K562 (cell line): ENCODE results near the gene NUTF2. TPM values are rescaled to one million over a fixed set of nuclear protein-coding genes. Genes with fewer than 3 reads are reported as not detected.

Experiments used
- ATAC-seq: fragments of 200-7000 bp; cut with Tn5 transposase; 3 replicates; pipeline ENCODE4 v1.9.1; 2020; ENCODE audit warnings: moderate library complexity
- BruUV-seq: library from RNA; stranded (reverse); fragments of 400-500 nt; replicated peaks from 2 replicates; lab custom pipeline; 2021; lab: Mats Ljungman, UMichigan
- CTCF ChIA-PET: fragments of 300-600 bp; formaldehyde crosslinking; extraction: SDS; loops from one replicate; lab custom pipeline; 2021; ENCODE audit warnings: low intra/inter-chr PET ratio; lab: Yijun Ruan, JAX
- POLR2A ChIA-PET: fragments of 300-600, 350-650 bp; sonication (Branson Sonifier 250); formaldehyde crosslinking; extraction: SDS; loops from one replicate; lab custom pipeline; 2021; ENCODE audit warnings: antibody characterized with exemption, inconsistent platforms; lab: Yijun Ruan, JAX
- DNase-seq, 4 experiments: peaks; one replicate each; pipeline versions ENCODE4 v3.0.0 to v3.0.0-alpha.2; 2011 to 2018; ENCODE audit warnings: low spot score in 3 of 4, mixed read lengths in 3 of 4; ENCODE audit errors: extremely low read depth in 1 of 4
- FAIRE-seq: peaks from 2 replicates; lab custom pipeline; 2011; peaks lifted over from hg19 to GRCh38; lab: Jason Lieb, UNC
- H2AFZ ChIP-seq: 2 replicates; pipeline ENCODE4 v1.6.0; 2011; ENCODE audit warnings: low read depth, low read length, control low read depth, inconsistent platforms
- H3K27ac ChIP-seq: fragments of 200-600 bp; 3 replicates; pipeline ENCODE4 v1.8.0; 2011; ENCODE audit warnings: low read depth, mild to moderate bottlenecking, control low read depth, inconsistent platforms, low read length, moderate library complexity, mixed read lengths; ENCODE audit errors: extremely low read depth
- H3K27me3 ChIP-seq, 2 experiments: fragments of 300-600 bp in 1 of 2; 2 replicates in 1 of 2; 3 replicates in 1 of 2; pipeline versions ENCODE4 v1.6.0 to v1.8.0; 2011; ENCODE audit warnings: inconsistent platforms in 2 of 2, low read length in 2 of 2, mild to moderate bottlenecking in 1 of 2, mixed read lengths in 1 of 2, moderate library complexity in 1 of 2; ENCODE audit not compliant: control insufficient read depth in 2 of 2, insufficient read depth in 2 of 2
- H3K36me3 ChIP-seq: fragments of 300-600 bp; 3 replicates; pipeline ENCODE4 v1.8.0; 2011; ENCODE audit warnings: mild to moderate bottlenecking, low read length, inconsistent platforms; ENCODE audit not compliant: control insufficient read depth, insufficient read depth
- H3K4me1 ChIP-seq, 2 experiments: fragments of 200-600 bp in 1 of 2; replicated peaks in 1 of 2; 2 replicates in 1 of 2; 3 replicates in 1 of 2; pipeline versions ENCODE4 v1.5.1 to v1.8.0; 2011; ENCODE audit warnings: inconsistent platforms in 2 of 2, low read length in 2 of 2, mild to moderate bottlenecking in 1 of 2, mixed read lengths in 1 of 2, moderate library complexity in 1 of 2; ENCODE audit not compliant: control insufficient read depth in 2 of 2, insufficient read depth in 2 of 2
- H3K4me2 ChIP-seq: 2 replicates; pipeline ENCODE4 v1.6.1; 2011; ENCODE audit warnings: low read length, control low read depth, inconsistent platforms, mixed read lengths; ENCODE audit not compliant: insufficient read depth
- H3K4me3 ChIP-seq: fragments of 200-600 bp; sonication (generic), shearing (Covaris generic); 2 replicates; pipeline ENCODE4 v1.5.1; 2016; ENCODE audit warnings: control low read depth, inconsistent platforms
- H3K79me2 ChIP-seq: fragments of 200-600 bp; 3 replicates; pipeline ENCODE4 v1.8.0; 2011; ENCODE audit warnings: low read length, inconsistent platforms; ENCODE audit not compliant: control insufficient read depth, insufficient read depth
- H3K9ac ChIP-seq, 2 experiments: 2 replicates each; pipeline versions ENCODE4 v1.6.0 to v1.6.1; 2011; ENCODE audit warnings: low read depth in 2 of 2, low read length in 2 of 2, control low read depth in 1 of 2, inconsistent platforms in 1 of 2, mild to moderate bottlenecking in 1 of 2, mixed read lengths in 1 of 2; ENCODE audit not compliant: insufficient read depth in 1 of 2
- H3K9me1 ChIP-seq: one replicate; pipeline ENCODE4 v1.6.0; 2011; ENCODE audit warnings: inconsistent platforms, mild to moderate bottlenecking, low read length, moderate library complexity; ENCODE audit not compliant: control insufficient read depth, insufficient read depth
- H3K9me3 ChIP-seq: replicated peaks from 2 replicates; pipeline ENCODE4 v1.5.1; 2011; ENCODE audit warnings: low read depth, low read length, inconsistent platforms; ENCODE audit not compliant: control insufficient read depth, insufficient read depth
- H4K20me1 ChIP-seq: replicated peaks from 2 replicates; pipeline ENCODE4 v1.6.1; 2011; ENCODE audit warnings: low read length, inconsistent platforms, mixed read lengths; ENCODE audit not compliant: control insufficient read depth, insufficient read depth
- FOS ChIP-seq: IDR thresholded peaks from 3 replicates; pipeline ENCODE4 v1.6.1; 2011; ENCODE audit not compliant: insufficient read length; ENCODE audit errors: extremely low read depth
- MAX ChIP-seq: sonication (generic); formaldehyde crosslinking; IDR thresholded peaks from 2 replicates; pipeline ENCODE4 v1.9.0; 2022; ENCODE audit warnings: mild to moderate bottlenecking, missing genetic modification reagents
- SMARCB1 ChIP-seq: IDR thresholded peaks from 2 replicates; pipeline ENCODE4 v1.6.1; 2011; ENCODE audit warnings: improper control_type of control experiment, low read depth; ENCODE audit not compliant: insufficient read length
- SRSF3 ChIP-seq: fragments of 200-400 bp; formaldehyde crosslinking; IDR thresholded peaks from 2 replicates; pipeline ENCODE4 v1.6.1; 2016; ENCODE audit warnings: mild to moderate bottlenecking, low read length, moderate library complexity; ENCODE audit not compliant: insufficient read depth
- THRA ChIP-seq: fragments of 450-650 bp; IDR thresholded peaks from 2 replicates; pipeline ENCODE4 v1.6.1; 2017; ENCODE audit warnings: mild to moderate bottlenecking, moderate library complexity
- ZBTB17 ChIP-seq: fragments of 450-650 bp; formaldehyde crosslinking; IDR thresholded peaks from 2 replicates; pipeline ENCODE4 v1.4.0; 2020; ENCODE audit warnings: mild to moderate bottlenecking
- ZBTB33 ChIP-seq: sonication (generic); formaldehyde crosslinking; IDR thresholded peaks from 2 replicates; pipeline ENCODE4 v1.8.1; 2023; ENCODE audit warnings: mild to moderate bottlenecking, missing genetic modification reagents
- ZFX ChIP-seq: sonication (generic); formaldehyde crosslinking; IDR thresholded peaks from 2 replicates; pipeline ENCODE4 v1.8.0; 2022; ENCODE audit warnings: mild to moderate bottlenecking, missing genetic modification reagents, moderate library complexity
- ZNF436 ChIP-seq: fragments of 250-450, 450-650 bp; sonication (Bioruptor Pico); formaldehyde crosslinking; IDR thresholded peaks from 2 replicates; pipeline ENCODE4 v1.7.0; 2020; ENCODE audit warnings: mild to moderate bottlenecking
- WGBS: fragments of 100-300 bp; shearing (Covaris generic); methylation state at CpG from one replicate; pipeline ENCODE4 v1.1.6; 2016; ENCODE audit warnings: low coverage, mixed read lengths; ENCODE audit not compliant: insufficient coverage; ENCODE audit errors: missing lambda C conversion rate; 5-methylcytosine and 5-hydroxymethylcytosine counted together
- in situ Hi-C: fragments of 300-500 bp; cut with MboI; formaldehyde crosslinking; loops from 4 replicates; pipeline ENCODE4 v1.15.0; 2018; ENCODE audit warnings: inconsistent platforms, mixed read lengths
- intact Hi-C: fragments of 100-400 bp; cut with micrococcal nuclease; formaldehyde crosslinking; loops from 2 replicates; pipeline ENCODE4 v1.14.2; 2022
- polyA plus RNA-seq, 8 experiments: library from polyadenylated mRNA; depleted of rRNA in 4 of 8; stranded (reverse) in 5 of 8; unstranded in 3 of 8; fragments of >200 nt; fragmentation: Nextera tagmentation in 2 of 8; fragmentation: Illumina TruSeq in 1 of 8; extraction: Ambion mirVana in 2 of 8; extraction: Trizol in 1 of 8; gene quantifications; 2 replicates each; pipeline versions ENCODE4 v1.2.1 to v1.2.3, GENCODE V29; 2011 to 2014; ENCODE audit warnings: inconsistent platforms in 1 of 8, missing spikeins in 1 of 8
- total RNA-seq, 7 experiments: library from RNA; depleted of rRNA in 6 of 7; stranded (reverse); fragments of >200 nt in 6 of 7; fragmentation: Illumina TruSeq in 2 of 7; extraction: Trizol in 2 of 7; gene quantifications; 2 replicates each; pipeline versions ENCODE4 v1.2.1 to v1.2.3, GENCODE V29; 2011 to 2021; ENCODE audit warnings: low replicate concordance in 1 of 7

Gene NUTF2
- total and polyA plus RNA-seq, 9 of the 15 experiments (the other 6 are each of a cell fraction or from before 2014, with no cell fraction given): 106 to 248 (median 147) TPM

GRCh38 chr16:67879462-67879861 lies 32.7 kb downstream of the NUTF2 start:
- ATAC-seq: no peak
- peaks cover 99% of the 10 kb centered on the region; the same call in 2 of the 3 replicates for H3K36me3 ChIP-seq
- no peaks in the 10 kb centered on the region for H3K9me3 ChIP-seq
- WGBS: 97% methylated on average over 12 of the region's 12 CpGs
- no peak overlapping the region for H3K9ac ChIP-seq
- no peak for FAIRE-seq
- no peak overlapping the region for H2AFZ ChIP-seq
- in situ Hi-C loops (no loop called here), intact Hi-C loops (no loop called here)
- H3K79me2 ChIP-seq: peaks cover 24% of the 10 kb centered on the region
- H3K9me1 ChIP-seq: no peaks in the 10 kb centered on the region
- ChIA-PET CTCF (no interaction called here), POLR2A (interaction anchor here (1.5 kb wide), 1 partner anchor 73 kb away, joined by 3 read pairs; the partner anchor contains the start of genes RANBP10 and TSNAXIP1)
- no peak overlapping the region for H3K27ac ChIP-seq
- H3K4me2 ChIP-seq: no peak overlapping the region
- DNase-seq: no peak
- H3K4me3 ChIP-seq: no peak overlapping the region
- H3K27me3 ChIP-seq: no peaks in the 10 kb centered on the region
- H4K20me1 ChIP-seq: peaks cover 26% of the 10 kb centered on the region
- TF ChIP-seq ZBTB17 (CRISPR knock-in tag): no peak
- peak; percentile 58; the same call in 1 of the 2 replicates for TF ChIP-seq ZBTB33
- H3K4me1 ChIP-seq: peaks cover 10 to 24% of the 10 kb centered on the region in 2 experiments; a peak in 4 of 5 replicates
- BruUV-seq: no TSS peak

- peaks cover 98% of the 10 kb centered on the region; the same call in 2 of the 3 replicates for H3K36me3 ChIP-seq
- no peak for FAIRE-seq
- intact Hi-C loops: loop anchor here (10.0 kb wide), 1 partner anchor 165 kb away; no protein-coding TSS in a partner anchor
- H3K4me1 ChIP-seq: peaks cover 7 to 26% of the 10 kb centered on the region in 2 experiments; a peak in 3 of 5 replicates
- ChIA-PET CTCF (no interaction called here), POLR2A (interaction anchor here (0.6 to 1.5 kb wide), 3 partner anchors 15 to 114 kb away, joined by 3 to 5 read pairs (median 3); partner anchors contain the start of genes RANBP10 and TSNAXIP1)
- no peak overlapping the region for H3K4me3 ChIP-seq
- H3K9ac ChIP-seq: no peak overlapping the region; a peak in 1 of 4 replicates
- no TSS peak for BruUV-seq
- H3K79me2 ChIP-seq: peaks cover 19% of the 10 kb centered on the region
- no peaks in the 10 kb centered on the region for H3K9me3 ChIP-seq
- peaks cover 25% of the 10 kb centered on the region for H4K20me1 ChIP-seq
- H2AFZ ChIP-seq: no peak overlapping the region
- in situ Hi-C loops: no loop called here
- DNase-seq: no peak
- no peak for ATAC-seq
- no peaks in the 10 kb centered on the region for H3K9me1 ChIP-seq
- H3K27me3 ChIP-seq: no peaks in the 10 kb centered on the region
- no peak overlapping the region for H3K27ac ChIP-seq
- 95% methylated on average over 5 of the region's 5 CpGs for WGBS
- H3K4me2 ChIP-seq: no peak overlapping the region
- TF ChIP-seq SMARCB1: no peak
- TF ChIP-seq SRSF3: no peak
- no peak for TF ChIP-seq ZFX (CRISPR knock-in tag)
- no peak for TF ChIP-seq FOS
- TF ChIP-seq MAX (CRISPR knock-in tag): no peak
- no peak for TF ChIP-seq ZNF436 (CRISPR knock-in tag)
- no peak for TF ChIP-seq THRA
These were observed 33.2 kb downstream of the NUTF2 start for GRCh38 chr16:67879936-67880335.
